Heart right ventricle (tissue), 16 donors: ENCODE data around the gene SAMD7. TPM values are rescaled to one million over a fixed set of nuclear protein-coding genes. Genes with fewer than 3 reads are reported as not detected.

Source experiments
- ATAC-seq, 8 donors: fragments of 200-7000 bp; cut with Tn5 transposase; one replicate each; pipeline ENCODE4 v1.9.1; 2020; ENCODE audit warnings: mild to moderate bottlenecking in 8 of 8, moderate library complexity in 8 of 8, moderate number of reproducible peaks in 1 of 8
- DNase-seq, 2 donors: peaks; one replicate each; pipeline ENCODE4 v3.0.0-alpha.2; 2020
- H3K27ac ChIP-seq, 10 donors: fragments of 200-600 bp; sonication (generic) in 2 of 10; one replicate each; pipeline versions ENCODE4 v1.5.0 to v1.8.0; 2020 to 2022; ENCODE audit warnings: mild to moderate bottlenecking in 3 of 10
- H3K27me3 ChIP-seq, 7 donors: fragments of 200-600 bp; one replicate each; pipeline ENCODE4 v1.8.0; 2021 to 2022; ENCODE audit warnings: mild to moderate bottlenecking in 2 of 7
- H3K36me3 ChIP-seq, 9 donors: fragments of 200-600 bp; sonication (generic) in 1 of 9; one replicate each; pipeline versions ENCODE4 v1.5.0 to v1.8.0; 2020 to 2022; ENCODE audit warnings: mild to moderate bottlenecking in 2 of 9
- H3K4me1 ChIP-seq, 9 donors: fragments of 200-600 bp; sonication (generic) in 1 of 9; one replicate each; pipeline versions ENCODE4 v1.5.0 to v1.8.0; 2020 to 2022; ENCODE audit warnings: mild to moderate bottlenecking in 4 of 9
- H3K4me3 ChIP-seq, 10 donors: fragments of 200-600 bp; sonication (generic) in 2 of 10; one replicate each; pipeline versions ENCODE4 v1.5.0 to v1.8.0; 2020 to 2022; ENCODE audit warnings: mild to moderate bottlenecking in 7 of 10, moderate library complexity in 2 of 10
- H3K9me3 ChIP-seq, 11 donors: fragments of 200-600 bp in 10 of 11; sonication (generic) in 2 of 11; one replicate each; pipeline versions ENCODE4 v1.5.0 to v1.8.0; 2013 to 2022; ENCODE audit warnings: mild to moderate bottlenecking in 2 of 11, control low read depth in 1 of 11, moderate library complexity in 1 of 11
- WGBS, 2 donors: extraction: QIAGEN DNeasy Blood & Tissue Kit; methylation state at CpG; one replicate each; pipeline ENCODE4 v1.1.7; 2013; ENCODE audit warnings: inconsistent platforms in 1 of 2; 5-methylcytosine and 5-hydroxymethylcytosine counted together
- intact Hi-C, 10 donors: fragments of 100-400 bp; cut with DNase I; formaldehyde crosslinking; loops; one replicate each; pipeline versions ENCODE4 v1.11.1 to v1.14.2; 2022
- polyA plus RNA-seq, 2 donors: library from polyadenylated mRNA; stranded (reverse); fragments of 200-250 nt; gene quantifications; one replicate each; pipeline ENCODE4 v1.2.3, GENCODE V29; 2013
- total RNA-seq, 10 donors: library from RNA; stranded (reverse); fragmentation: NEBNext Ultra II Directional in 3 of 10; extraction: Animal tissue kit (Norgen Biotek cat#: 25700) in 3 of 10; gene quantifications; one replicate each; pipeline versions ENCODE4 v1.2.1 to v1.2.4, GENCODE V29; 2021 to 2023
- TF ChIP-seq, protein P1 (sequence below), 9 donors: fragments of 200-600 bp; sonication (generic) in 2 of 9; IDR thresholded peaks; one replicate each; pipeline versions ENCODE4 v1.5.0 to v1.8.0; 2021 to 2022; ENCODE audit warnings: antibody characterized with exemption in 9 of 9, mild to moderate bottlenecking in 5 of 9, moderate library complexity in 1 of 9
- donor health status: Arrhythmogenic right ventricular cardiomyopathy.
- donor health status: ischemic (EF 13 %, LVEDD 7.1; RV severe dilation, severe dysfunction).
- donor health status: healthy with polysubstance abuse.
- donor health status: DM: no; HTN: yes; CAD: no.
- donor health status: DM: no; HTN: no; CAD: no.
- donor health status: ischemic (EF 25% LVEDD 6.9; RV normal size, moderate dysfunction).
- donor health status: ischemic (EF 25% LVEDD 5.7; RV mildly dilated, moderate dysfunction).
- donor health status: healthy.
- donor health status: DM: yes; HTN: yes; CAD: no.
- donor health status: Ischemic cardiomyopathy.
- donor health status: ischemic (EF 35%, LVEDD 5.7; RV mildly dilated, moderate dysfunction).
- donor health status: nonischemic (EF 11% LVEDD 7.7; RV severe dilation, severe dysfunction).
- donor health status: DM: yes; HTN: yes; CAD: no.
- donor health status: PGD.
- donor health status: ischemic (EF 29% LVEDD 5.4; RV normal size, mild dysfunction).
- donor health status: nonischemic (EF 23%, LVEDD 6.1; RV moderate dilation, normal function).

The SAMD7 gene
- total and polyA plus RNA-seq, 12 donors = 0.17 TPM; not detected in 11

DNA sequence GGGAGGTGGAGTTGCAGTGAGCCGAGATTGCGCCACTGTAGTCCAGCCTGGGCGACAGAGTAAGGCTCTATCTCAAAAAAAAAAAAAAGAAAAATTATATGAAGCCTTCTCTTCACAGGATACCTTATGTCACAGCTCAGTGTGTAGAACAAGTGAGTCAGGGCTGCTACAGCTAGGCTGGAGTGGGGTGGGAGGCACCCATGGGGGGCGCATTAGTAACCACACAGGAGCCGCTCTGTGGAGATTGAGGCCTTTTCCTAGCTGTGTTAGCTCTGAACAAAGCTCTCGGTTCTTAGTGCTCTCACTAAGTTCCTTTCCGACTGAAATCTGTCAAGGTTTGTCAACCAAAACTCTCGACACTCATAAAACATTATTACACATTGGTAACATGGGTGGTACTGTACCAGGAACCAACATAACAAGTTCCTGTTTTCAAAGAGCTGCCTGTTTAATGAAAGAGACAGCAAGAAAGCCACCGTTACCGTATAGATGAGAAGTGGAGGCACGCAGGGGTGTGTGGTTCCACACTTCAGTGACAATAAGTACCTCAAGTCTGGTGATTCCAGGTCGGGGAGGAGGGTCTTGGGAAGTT lies 46.1 kb upstream of the SAMD7 start:
- no peak for ATAC-seq
- Histone ChIP-seq H3K36me3 (no peaks in the 10 kb centered on the region), H3K4me1 (peaks cover 0 to 9% (median 0%) of the 10 kb centered on the region in 9 donors), H3K27ac (peak overlapping the region in 1 of 10 donors; percentile 43), H3K4me3 (no peak overlapping the region), H3K9me3 (no peaks in the 10 kb centered on the region), H3K27me3 (no peaks in the 10 kb centered on the region)
- DNase-seq = no peak
- TF ChIP-seq, protein P1, sequence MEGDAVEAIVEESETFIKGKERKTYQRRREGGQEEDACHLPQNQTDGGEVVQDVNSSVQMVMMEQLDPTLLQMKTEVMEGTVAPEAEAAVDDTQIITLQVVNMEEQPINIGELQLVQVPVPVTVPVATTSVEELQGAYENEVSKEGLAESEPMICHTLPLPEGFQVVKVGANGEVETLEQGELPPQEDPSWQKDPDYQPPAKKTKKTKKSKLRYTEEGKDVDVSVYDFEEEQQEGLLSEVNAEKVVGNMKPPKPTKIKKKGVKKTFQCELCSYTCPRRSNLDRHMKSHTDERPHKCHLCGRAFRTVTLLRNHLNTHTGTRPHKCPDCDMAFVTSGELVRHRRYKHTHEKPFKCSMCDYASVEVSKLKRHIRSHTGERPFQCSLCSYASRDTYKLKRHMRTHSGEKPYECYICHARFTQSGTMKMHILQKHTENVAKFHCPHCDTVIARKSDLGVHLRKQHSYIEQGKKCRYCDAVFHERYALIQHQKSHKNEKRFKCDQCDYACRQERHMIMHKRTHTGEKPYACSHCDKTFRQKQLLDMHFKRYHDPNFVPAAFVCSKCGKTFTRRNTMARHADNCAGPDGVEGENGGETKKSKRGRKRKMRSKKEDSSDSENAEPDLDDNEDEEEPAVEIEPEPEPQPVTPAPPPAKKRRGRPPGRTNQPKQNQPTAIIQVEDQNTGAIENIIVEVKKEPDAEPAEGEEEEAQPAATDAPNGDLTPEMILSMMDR (IDR thresholded peaks at IDR 0.05) = no peak
- WGBS, 2 donors = 83 to 86% methylated on average over 12 of the region's 12 CpGs
- intact Hi-C loops = loop anchor here in 5 of 10 donors (2.0 to 10.0 kb wide), 4 partner anchors 100 to 190 kb away; partner anchors contain the start of genes SEC62 (in 4 of the 5) and GPR160 (in 2 of the 5)

DNA sequence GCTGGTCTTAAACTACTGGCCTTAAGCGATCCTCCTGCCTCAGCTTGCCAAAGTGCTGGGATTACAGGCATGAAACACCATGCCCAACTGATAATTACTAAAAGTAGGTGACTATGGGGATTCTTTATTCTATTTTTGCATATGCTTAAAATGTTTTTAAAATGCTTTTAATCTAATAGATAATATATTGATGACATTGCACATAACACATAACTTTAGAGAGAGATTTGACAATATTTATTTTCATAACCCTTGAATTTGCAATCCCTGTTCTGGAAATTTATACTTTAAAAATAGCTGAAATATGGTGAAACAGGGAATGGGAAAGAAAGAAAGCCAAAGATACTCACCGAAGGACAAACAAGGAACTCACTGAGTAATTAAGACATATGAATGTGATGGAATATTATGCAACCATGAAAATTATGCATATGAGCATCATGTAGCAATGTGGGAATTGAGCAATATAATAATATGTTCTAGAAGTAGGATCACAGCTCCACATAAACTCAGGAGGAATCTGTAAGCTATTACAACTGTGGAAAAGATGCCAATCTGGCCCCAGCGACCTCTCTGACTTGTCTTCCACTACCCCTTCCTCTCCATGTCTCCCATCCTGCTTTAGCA lies 43.7 kb upstream of the SAMD7 start:
- TF ChIP-seq, protein P1 (IDR thresholded peaks at IDR 0.05) = no peak
- Histone ChIP-seq H3K9me3 (no peaks in the 10 kb centered on the region), H3K4me3 (no peak overlapping the region), H3K36me3 (no peaks in the 10 kb centered on the region), H3K27me3 (peaks cover 0 to 2% (median 0%) of the 10 kb centered on the region in 7 donors), H3K4me1 (peaks cover 0 to 9% (median 0%) of the 10 kb centered on the region in 9 donors), H3K27ac (no peak overlapping the region)
- 92 to 93% methylated on average over 3 of the region's 3 CpGs for WGBS, 2 donors
- DNase-seq (no peak), ATAC-seq (no peak)
- intact Hi-C loops = loop anchor here in 4 of 10 donors (10.0 kb wide), 3 partner anchors 97 to 187 kb away; partner anchors contain the start of genes SEC62 (in 3 of the 4) and GPR160 (in 2 of the 4)

DNA sequence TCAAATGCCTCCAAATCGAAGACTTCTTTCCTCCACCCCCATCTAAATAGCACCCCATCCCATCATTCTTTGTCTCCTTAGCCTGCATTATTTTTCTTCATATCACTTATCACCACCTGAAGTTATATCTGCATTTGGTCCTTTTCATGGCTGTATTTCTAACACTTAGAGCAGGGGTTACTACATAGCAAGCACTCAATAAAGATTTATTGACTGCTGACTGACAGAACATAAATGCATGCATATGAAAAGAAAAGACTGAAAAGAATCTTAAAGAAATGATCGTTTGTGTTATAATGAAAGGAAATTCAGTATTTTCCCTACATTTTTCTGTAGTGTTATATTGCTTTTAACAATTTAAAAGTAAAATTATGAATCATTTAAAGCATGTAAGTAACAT lies 43.0 kb upstream of the SAMD7 start:
- H3K27me3 ChIP-seq = peaks cover 0 to 5% (median 0%) of the 10 kb centered on the region in 7 donors
- ATAC-seq (no peak), DNase-seq (no peak)
- H3K36me3 ChIP-seq = no peaks in the 10 kb centered on the region
- H3K9me3 ChIP-seq = no peaks in the 10 kb centered on the region
- H3K27ac ChIP-seq = no peak overlapping the region
- H3K4me1 ChIP-seq = peaks cover 0 to 9% (median 0%) of the 10 kb centered on the region in 9 donors
- no peak overlapping the region for H3K4me3 ChIP-seq
- intact Hi-C loops = loop anchor here in 4 of 10 donors (10.0 kb wide), 3 partner anchors 96 to 186 kb away; partner anchors contain the start of genes SEC62 (in 3 of the 4) and GPR160 (in 2 of the 4)
- TF ChIP-seq, protein P1 (IDR thresholded peaks at IDR 0.05) = no peak
- 78 to 86% methylated on average over 2 of the region's 2 CpGs for WGBS, 2 donors

DNA sequence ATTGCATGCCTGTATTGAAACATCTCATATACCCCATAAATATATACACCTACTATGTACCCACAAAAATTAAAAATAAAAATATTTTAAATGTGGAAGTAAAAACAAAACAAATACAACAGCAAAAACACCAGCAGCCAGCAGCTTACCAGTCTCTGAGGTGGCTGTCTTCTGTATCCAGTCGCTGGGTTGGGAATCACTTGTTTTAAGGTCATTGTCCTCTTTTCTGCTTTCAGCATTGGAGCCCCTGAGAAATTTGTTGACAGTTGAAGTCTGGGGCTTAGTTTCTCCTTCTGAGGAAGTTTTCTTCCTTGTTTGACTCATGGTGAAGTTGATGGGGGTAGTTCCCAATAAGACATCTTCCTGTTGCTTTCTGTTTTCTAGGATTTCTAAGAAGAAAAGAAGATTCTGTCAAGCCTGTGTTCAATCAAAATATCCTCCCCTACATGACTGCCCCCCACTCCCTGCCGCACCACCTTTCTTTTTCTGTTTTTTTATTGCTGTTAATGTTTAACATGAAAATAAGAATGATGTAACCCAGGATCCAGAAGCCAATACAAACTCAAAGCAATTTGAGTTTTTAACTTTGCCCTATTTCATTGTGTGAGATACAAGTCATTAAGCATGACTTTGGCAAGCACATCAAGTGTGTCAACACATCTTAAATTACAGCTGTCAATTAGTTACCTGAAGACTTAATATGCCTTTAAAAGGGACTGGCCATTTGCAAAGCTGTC lies 41.7 kb upstream of the SAMD7 start, which contains the start of gene LRRC31:
Gene LRRC31 (minus strand): TSS at position 452 of the 737 bp plus-strand sequence. CDS start 128 bp downstream, at position 324.
- intact Hi-C loops = loop anchor here in 5 of 10 donors (10.0 kb wide), 4 partner anchors 85 to 185 kb away; partner anchors contain the start of genes SEC62 (in 3 of the 5) and GPR160 (in 2 of the 5)
- no peaks in the 10 kb centered on the region for H3K36me3 ChIP-seq

More for the DNA sequence above, 41.7 kb upstream of the SAMD7 start, which contains the start of gene LRRC31:
- TF ChIP-seq, protein P1 (IDR thresholded peaks at IDR 0.05) = no peak
- H3K9me3 ChIP-seq = no peaks in the 10 kb centered on the region
- no peak within 1 kb of the TSS for H3K27ac ChIP-seq
- no peak within 1 kb of the TSS for H3K4me3 ChIP-seq
- DNase-seq (no peak), ATAC-seq (no peak)
- H3K27me3 ChIP-seq = peaks cover 0 to 5% (median 0%) of the 10 kb centered on the region in 7 donors
- peaks cover 0 to 6% (median 0%) of the 10 kb centered on the region in 9 donors for H3K4me1 ChIP-seq
- WGBS, 2 donors = 74 to 81% methylated on average over 2 of the region's 2 CpGs
